Measurements from ENCODE around the gene RAPGEF2. TPM values are rescaled to one million over a fixed set of nuclear protein-coding genes. Genes with fewer than 3 reads are reported as not detected.

The RAPGEF2 gene
- total and polyA plus RNA-seq, 7 experiments from 2014 or later = 0.72 to 35.2 (median 20.7) TPM

DNA sequence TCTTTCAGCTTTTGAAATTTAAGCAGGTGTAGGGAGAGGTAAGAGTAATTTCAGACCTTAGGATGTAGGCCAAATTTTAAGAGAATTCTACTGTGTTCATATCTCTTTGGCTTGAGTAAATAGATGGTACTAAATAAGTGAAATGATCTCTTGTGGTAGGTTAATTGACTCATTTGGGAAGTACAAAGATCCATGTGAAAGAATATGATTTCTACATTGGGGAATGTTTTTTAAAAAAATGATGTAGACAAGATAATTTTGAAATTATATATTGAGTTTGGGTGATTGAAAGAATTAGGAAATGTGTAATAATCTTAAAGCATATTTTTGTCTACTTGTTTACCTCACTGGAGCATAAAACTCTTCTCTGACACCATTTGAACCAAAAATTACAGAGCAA is 35.6 kb downstream of the RAPGEF2 start:
- intact Hi-C loops (cut with micrococcal nuclease) = no loop called here
- no peak overlapping the region for H3K27ac ChIP-seq (ENCODE audit: low read depth, low read length)
- H3K9me3 ChIP-seq (ENCODE audit: control insufficient read depth in 2 of 3, low read length in 3 of 3) = no peaks in the 10 kb centered on the region
- Mint-ChIP-seq H3K27me3 (no peaks in the 10 kb centered on the region), H3K9me3 (peaks cover 0 to 1% (median 0%) of the 10 kb centered on the region in 11 donors), H3K4me1 (peaks cover 0 to 7% (median 4%) of the 10 kb centered on the region in 7 donors), H3K36me3 (peaks cover 0 to 16% (median 5%) of the 10 kb centered on the region in 5 donors), H3K4me3 (no peak overlapping the region), H3K27ac (no peak overlapping the region)
- no peaks in the 10 kb centered on the region for H3K36me3 ChIP-seq (ENCODE audit: control insufficient read depth in 2 of 3, insufficient read depth in 3 of 3, low read length in 3 of 3)
- no peaks in the 10 kb centered on the region for H3K27me3 ChIP-seq (ENCODE audit: control insufficient read depth in 2 of 2, insufficient read depth in 2 of 2, low read length in 2 of 2)
- ChIA-PET CTCF (no interaction called here), POLR2A (no interaction called here)
- no peak overlapping the region for H3K4me3 ChIP-seq (ENCODE audit: low read length)
- no peak for DNase-seq
- no peaks in the 10 kb centered on the region for H3K4me1 ChIP-seq (ENCODE audit: control insufficient read depth in 2 of 2, insufficient read depth in 2 of 2, low read length in 2 of 2)
- ATAC-seq = no peak

DNA sequence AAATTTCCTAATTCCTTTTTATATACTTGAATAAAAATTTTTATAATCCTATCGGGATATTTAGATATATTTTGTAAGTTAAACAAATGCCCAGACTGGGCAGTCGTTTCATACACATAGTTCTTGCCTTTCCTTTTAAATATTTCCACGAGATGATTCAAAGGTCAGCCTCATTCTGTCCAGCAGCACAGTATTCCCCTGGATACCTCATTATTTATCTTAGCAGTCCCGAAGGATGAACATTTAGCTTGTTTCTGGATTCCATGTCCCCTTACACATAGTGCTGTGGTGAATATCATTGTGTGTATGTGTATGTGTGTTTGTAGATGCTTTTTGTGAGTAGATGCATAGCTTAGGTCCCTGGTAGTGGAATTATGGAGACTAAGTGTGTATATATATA is 38.3 kb downstream of the RAPGEF2 start:
- Mint-ChIP-seq H3K9me3 (no peaks in the 10 kb centered on the region), H3K27ac (no peak overlapping the region), H3K4me3 (no peak overlapping the region), H3K27me3 (no peaks in the 10 kb centered on the region), H3K36me3 (peaks cover 0 to 2% (median under 1%) of the 10 kb centered on the region in 5 donors), H3K4me1 (peaks cover 0 to 14% (median 8%) of the 10 kb centered on the region in 7 donors)
- Histone ChIP-seq H3K9me3 (ENCODE audit: control insufficient read depth in 2 of 3, low read length in 3 of 3) (no peaks in the 10 kb centered on the region), H3K36me3 (ENCODE audit: control insufficient read depth in 2 of 3, insufficient read depth in 3 of 3, low read length in 3 of 3) (no peaks in the 10 kb centered on the region), H3K27me3 (ENCODE audit: control insufficient read depth in 2 of 2, insufficient read depth in 2 of 2, low read length in 2 of 2) (no peaks in the 10 kb centered on the region), H3K27ac (ENCODE audit: low read depth, low read length) (no peak overlapping the region), H3K4me1 (ENCODE audit: control insufficient read depth in 2 of 2, insufficient read depth in 2 of 2, low read length in 2 of 2) (no peaks in the 10 kb centered on the region), H3K4me3 (ENCODE audit: low read length) (no peak overlapping the region)
- ATAC-seq = no peak
- no peak for DNase-seq
- intact Hi-C loops (cut with micrococcal nuclease) = no loop called here
- ChIA-PET CTCF (no interaction called here), POLR2A (no interaction called here)

DNA sequence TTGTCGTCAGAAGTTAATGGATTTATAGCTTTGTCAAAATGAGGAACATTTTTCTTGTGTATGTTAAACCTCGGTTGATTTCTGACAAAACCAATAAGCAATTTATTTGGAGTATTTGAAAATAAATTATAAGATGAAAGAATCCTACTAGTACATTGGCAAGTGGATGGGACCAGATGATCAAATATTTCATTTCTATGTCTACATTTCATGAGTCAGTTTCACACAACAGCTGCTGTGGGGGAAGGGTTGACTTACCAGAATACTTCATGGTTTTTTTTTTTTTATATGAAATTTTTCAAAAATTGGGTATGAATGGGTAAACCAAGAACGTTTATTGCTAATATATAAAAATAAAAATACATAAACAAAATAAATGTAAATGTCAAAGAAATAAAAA is 39.4 kb downstream of the RAPGEF2 start:
- Mint-ChIP-seq H3K27ac (no peak overlapping the region), H3K4me3 (no peak overlapping the region), H3K4me1 (peaks cover 0 to 12% (median 8%) of the 10 kb centered on the region in 7 donors), H3K9me3 (no peaks in the 10 kb centered on the region), H3K27me3 (no peaks in the 10 kb centered on the region), H3K36me3 (no peaks in the 10 kb centered on the region)
- no peaks in the 10 kb centered on the region for H3K9me3 ChIP-seq (ENCODE audit: control insufficient read depth in 2 of 3, low read length in 3 of 3)
- no peaks in the 10 kb centered on the region for H3K4me1 ChIP-seq (ENCODE audit: control insufficient read depth in 2 of 2, insufficient read depth in 2 of 2, low read length in 2 of 2)
- ChIA-PET POLR2A (no interaction called here), CTCF (interaction anchor here (0.7 kb wide), 1 partner anchor 17 kb away, joined by 4 read pairs; no protein-coding TSS in a partner anchor)
- H3K27me3 ChIP-seq (ENCODE audit: control insufficient read depth in 2 of 2, insufficient read depth in 2 of 2, low read length in 2 of 2) = no peaks in the 10 kb centered on the region
- no peak for ATAC-seq
- no peak for DNase-seq
- no peak overlapping the region for H3K4me3 ChIP-seq (ENCODE audit: low read length)
- intact Hi-C loops (cut with micrococcal nuclease) = no loop called here
- H3K27ac ChIP-seq (ENCODE audit: low read depth, low read length) = no peak overlapping the region
- no peaks in the 10 kb centered on the region for H3K36me3 ChIP-seq (ENCODE audit: control insufficient read depth in 2 of 3, insufficient read depth in 3 of 3, low read length in 3 of 3)

DNA sequence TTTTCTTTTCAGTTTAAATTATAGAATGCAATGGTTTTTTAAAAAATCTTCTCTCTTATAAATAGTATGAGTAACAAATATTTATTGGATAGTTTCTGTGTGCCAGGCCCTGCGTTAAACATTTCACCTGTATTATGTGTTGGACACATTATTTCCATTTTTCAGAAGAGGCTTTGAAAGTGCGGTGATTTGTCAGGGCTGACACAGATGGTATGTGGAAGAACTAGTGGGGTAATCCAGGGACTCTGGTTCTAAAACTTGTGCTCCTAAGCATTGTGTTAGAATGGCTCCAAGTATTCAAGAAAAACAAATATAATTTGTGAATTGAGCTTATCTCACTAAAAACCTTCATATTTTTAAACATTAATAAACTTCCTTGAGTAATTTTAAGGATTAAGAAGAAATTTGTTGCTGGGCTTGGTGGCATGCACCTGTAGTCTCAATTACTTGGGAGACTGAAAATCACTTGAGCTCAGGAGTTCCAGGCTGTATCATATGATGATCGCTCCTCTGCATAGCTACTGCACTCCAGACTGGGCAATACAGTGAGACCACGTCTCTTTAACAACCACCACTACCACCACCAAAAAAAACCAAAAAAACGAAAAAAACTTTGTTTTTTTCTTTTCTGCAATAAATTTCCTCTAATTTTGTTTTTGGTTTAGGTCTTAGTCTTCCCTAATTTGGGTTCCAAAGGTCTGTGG is 40.0 kb downstream of the RAPGEF2 start:
- Histone ChIP-seq H3K27me3 (ENCODE audit: control insufficient read depth in 2 of 2, insufficient read depth in 2 of 2, low read length in 2 of 2) (no peaks in the 10 kb centered on the region), H3K4me3 (ENCODE audit: low read length) (no peak overlapping the region), H3K27ac (ENCODE audit: low read depth, low read length) (no peak overlapping the region), H3K36me3 (ENCODE audit: control insufficient read depth in 2 of 3, insufficient read depth in 3 of 3, low read length in 3 of 3) (no peaks in the 10 kb centered on the region), H3K9me3 (ENCODE audit: control insufficient read depth in 2 of 3, low read length in 3 of 3) (no peaks in the 10 kb centered on the region), H3K4me1 (ENCODE audit: control insufficient read depth in 2 of 2, insufficient read depth in 2 of 2, low read length in 2 of 2) (no peaks in the 10 kb centered on the region)
- intact Hi-C loops (cut with micrococcal nuclease) = no loop called here
- H3K4me1 Mint-ChIP-seq = peaks cover 0 to 12% (median 8%) of the 10 kb centered on the region in 7 donors
- ATAC-seq (no peak), DNase-seq (no peak)
- H3K36me3 Mint-ChIP-seq = no peaks in the 10 kb centered on the region
- H3K9me3 Mint-ChIP-seq = no peaks in the 10 kb centered on the region
- ChIA-PET CTCF (interaction anchor here (0.6 to 0.7 kb wide), 2 partner anchors 16 to 20 kb away, joined by 3 to 4 read pairs; no protein-coding TSS in a partner anchor), POLR2A (no interaction called here)
- no peak overlapping the region for H3K4me3 Mint-ChIP-seq
- no peak overlapping the region for H3K27ac Mint-ChIP-seq
- H3K27me3 Mint-ChIP-seq = no peaks in the 10 kb centered on the region

DNA sequence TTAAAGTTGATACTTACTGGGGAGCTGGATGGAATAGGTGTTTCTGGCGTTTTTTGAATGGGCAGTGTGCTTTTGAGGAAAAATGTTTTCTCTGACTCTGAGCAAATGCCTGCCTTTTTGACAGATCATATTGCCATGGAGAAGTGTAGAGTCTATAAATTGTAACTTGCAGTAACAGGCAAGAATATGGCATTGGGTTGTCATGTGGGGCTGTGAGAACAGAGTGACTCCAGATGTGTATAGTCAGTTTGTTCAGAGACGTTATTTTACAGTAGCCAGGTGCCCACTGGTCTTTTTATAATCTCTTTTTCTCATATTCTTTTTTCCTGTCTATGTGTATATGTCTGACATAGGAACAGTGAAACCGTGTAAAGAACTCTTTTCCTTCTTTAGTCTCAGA is 40.8 kb downstream of the RAPGEF2 start:
- no peak overlapping the region for H3K4me3 ChIP-seq (ENCODE audit: low read length)
- no peak overlapping the region for H3K4me3 Mint-ChIP-seq
- H3K9me3 Mint-ChIP-seq = no peaks in the 10 kb centered on the region
- no peak overlapping the region for H3K27ac Mint-ChIP-seq
- POLR2A ChIA-PET = no interaction called here
- H3K27me3 Mint-ChIP-seq = no peaks in the 10 kb centered on the region
- no peaks in the 10 kb centered on the region for H3K4me1 ChIP-seq (ENCODE audit: control insufficient read depth in 2 of 2, insufficient read depth in 2 of 2, low read length in 2 of 2)
- no peaks in the 10 kb centered on the region for H3K36me3 Mint-ChIP-seq
- H3K36me3 ChIP-seq (ENCODE audit: control insufficient read depth in 2 of 3, insufficient read depth in 3 of 3, low read length in 3 of 3) = no peaks in the 10 kb centered on the region
- no peaks in the 10 kb centered on the region for H3K27me3 ChIP-seq (ENCODE audit: control insufficient read depth in 2 of 2, insufficient read depth in 2 of 2, low read length in 2 of 2)
- ATAC-seq = no peak
- DNase-seq = no peak
- CTCF ChIA-PET = interaction anchor here (0.6 kb wide), 1 partner anchor 19 kb away, joined by 3 read pairs; no protein-coding TSS in a partner anchor
- H3K27ac ChIP-seq (ENCODE audit: low read depth, low read length) = no peak overlapping the region
- intact Hi-C loops (cut with micrococcal nuclease) = no loop called here
- no peaks in the 10 kb centered on the region for H3K9me3 ChIP-seq (ENCODE audit: control insufficient read depth in 2 of 3, low read length in 3 of 3)
- H3K4me1 Mint-ChIP-seq = peaks cover 0 to 12% (median 8%) of the 10 kb centered on the region in 7 donors

DNA sequence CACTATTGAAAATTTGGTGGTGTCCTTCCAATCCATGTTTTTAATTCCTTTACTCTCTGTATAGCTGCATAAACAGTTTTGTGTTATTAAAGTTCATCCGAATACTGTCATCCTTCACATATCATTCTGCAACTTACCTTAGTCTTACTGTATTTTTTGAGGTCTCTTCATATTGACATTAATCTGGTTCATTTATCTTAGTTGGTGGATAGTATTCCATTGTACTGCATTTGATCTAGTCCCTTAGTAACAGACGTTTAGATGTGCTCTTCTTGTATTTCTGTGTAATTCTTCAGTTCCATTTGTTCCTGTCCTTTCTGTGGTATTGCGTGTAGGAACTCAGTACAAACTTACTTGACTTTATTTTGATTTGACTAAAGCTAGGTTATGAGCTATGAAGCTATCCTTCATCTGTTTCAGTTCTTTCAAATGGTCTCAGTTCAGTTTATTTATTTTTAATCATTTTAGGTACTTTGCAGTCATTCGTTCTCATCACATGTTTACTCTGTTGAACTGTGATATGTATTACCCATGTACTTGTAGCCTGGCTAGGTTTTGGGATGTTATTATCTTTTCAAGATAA is 41.3 kb downstream of the RAPGEF2 start:
- intact Hi-C loops (cut with micrococcal nuclease) = no loop called here
- H3K27ac ChIP-seq (ENCODE audit: low read depth, low read length) = no peak overlapping the region
- DNase-seq (no peak), ATAC-seq (no peak)
- Mint-ChIP-seq H3K9me3 (no peaks in the 10 kb centered on the region), H3K36me3 (no peaks in the 10 kb centered on the region), H3K4me1 (peaks cover 0 to 10% (median 8%) of the 10 kb centered on the region in 7 donors), H3K4me3 (no peak overlapping the region), H3K27me3 (no peaks in the 10 kb centered on the region), H3K27ac (no peak overlapping the region)
- H3K9me3 ChIP-seq (ENCODE audit: control insufficient read depth in 2 of 3, low read length in 3 of 3) = no peaks in the 10 kb centered on the region
- CTCF ChIA-PET = no interaction called here
- H3K36me3 ChIP-seq (ENCODE audit: control insufficient read depth in 2 of 3, insufficient read depth in 3 of 3, low read length in 3 of 3) = no peaks in the 10 kb centered on the region
- POLR2A ChIA-PET = no interaction called here
- H3K4me3 ChIP-seq (ENCODE audit: low read length) = no peak overlapping the region
- H3K27me3 ChIP-seq (ENCODE audit: control insufficient read depth in 2 of 2, insufficient read depth in 2 of 2, low read length in 2 of 2) = no peaks in the 10 kb centered on the region
- H3K4me1 ChIP-seq (ENCODE audit: control insufficient read depth in 2 of 2, insufficient read depth in 2 of 2, low read length in 2 of 2) = no peaks in the 10 kb centered on the region
